PC-3 (cell line): ENCODE data around the gene MRPS9.

Experiments used
- EZH2phosphoT487 ChIP-seq: fragments of 300-600 bp; sonication (generic); IDR thresholded peaks from 2 replicates; pipeline ENCODE4 v1.6.1; 2018; ENCODE audit warnings: mild to moderate bottlenecking, antibody characterized with exemption, low read length, borderline replicate concordance
- TF ChIP-seq, protein P1 (sequence below): fragments of 300-600 bp; sonication (generic); conservative IDR thresholded peaks from 2 replicates; pipeline ENCODE4 v1.5.1; 2017; ENCODE audit warnings: antibody characterized with exemption, low read depth, mild to moderate bottlenecking, low read length

DNA sequence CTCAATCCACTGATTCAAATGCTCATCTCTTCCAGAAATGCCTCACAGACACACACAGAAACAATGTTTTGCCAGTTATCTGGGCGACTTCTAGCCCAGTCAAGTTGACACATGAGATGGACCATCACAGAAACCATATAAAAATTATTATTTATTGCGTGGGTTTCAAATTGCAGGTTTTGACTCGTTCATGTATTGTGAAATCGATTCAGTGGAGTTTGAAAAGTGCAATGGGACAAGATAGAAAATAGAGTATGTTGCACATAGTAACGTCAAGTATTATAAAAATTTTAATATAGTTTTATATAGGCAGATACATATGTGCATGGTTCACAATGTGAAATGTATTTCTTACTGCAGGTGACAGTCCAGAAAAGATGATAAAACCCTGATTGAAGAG, 100.8 kb downstream of the MRPS9 start:
- TF ChIP-seq, protein P1, sequence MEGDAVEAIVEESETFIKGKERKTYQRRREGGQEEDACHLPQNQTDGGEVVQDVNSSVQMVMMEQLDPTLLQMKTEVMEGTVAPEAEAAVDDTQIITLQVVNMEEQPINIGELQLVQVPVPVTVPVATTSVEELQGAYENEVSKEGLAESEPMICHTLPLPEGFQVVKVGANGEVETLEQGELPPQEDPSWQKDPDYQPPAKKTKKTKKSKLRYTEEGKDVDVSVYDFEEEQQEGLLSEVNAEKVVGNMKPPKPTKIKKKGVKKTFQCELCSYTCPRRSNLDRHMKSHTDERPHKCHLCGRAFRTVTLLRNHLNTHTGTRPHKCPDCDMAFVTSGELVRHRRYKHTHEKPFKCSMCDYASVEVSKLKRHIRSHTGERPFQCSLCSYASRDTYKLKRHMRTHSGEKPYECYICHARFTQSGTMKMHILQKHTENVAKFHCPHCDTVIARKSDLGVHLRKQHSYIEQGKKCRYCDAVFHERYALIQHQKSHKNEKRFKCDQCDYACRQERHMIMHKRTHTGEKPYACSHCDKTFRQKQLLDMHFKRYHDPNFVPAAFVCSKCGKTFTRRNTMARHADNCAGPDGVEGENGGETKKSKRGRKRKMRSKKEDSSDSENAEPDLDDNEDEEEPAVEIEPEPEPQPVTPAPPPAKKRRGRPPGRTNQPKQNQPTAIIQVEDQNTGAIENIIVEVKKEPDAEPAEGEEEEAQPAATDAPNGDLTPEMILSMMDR: no peak
- no peak for TF ChIP-seq EZH2phosphoT487
